ENCODE data around the gene IL4R.
"Not testable (repeated sequence)": the region's sequence is repeated elsewhere in the genome, so short reads cannot be mapped to it uniquely, and the experiment has no call there.

The IL4R gene

GRCh38 chr16:27326738-27327585, 13.2 kb downstream of the IL4R start:
- Mint-ChIP-seq H3K9me3 (ENCODE audit: low read depth) (no peaks in the 10 kb centered on the region), H3K4me3 (peak overlapping the region; percentile 76), H3K27ac (peak overlapping the region; percentile 92), H3K36me3 (peaks cover 19% of the 10 kb centered on the region), H3K4me1 (ENCODE audit: low read depth) (peaks cover 82% of the 10 kb centered on the region), H3K27me3 (no peaks in the 10 kb centered on the region)

DNA sequence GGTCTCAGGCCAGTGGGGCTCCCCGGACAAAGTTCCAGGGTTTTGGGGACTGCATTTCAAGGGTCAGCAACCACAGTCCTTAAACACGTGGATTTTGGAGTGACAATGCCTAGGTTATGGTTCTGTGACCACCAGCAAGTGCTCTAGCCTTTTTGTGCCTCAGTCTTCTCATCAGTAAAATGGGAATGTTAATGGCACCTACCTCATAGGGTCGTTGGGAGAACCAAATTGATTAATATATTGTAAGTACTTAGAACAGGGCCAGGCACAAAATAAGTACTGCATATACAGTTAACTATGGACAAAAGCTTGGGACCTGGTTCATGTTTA, 13.8 kb downstream of the IL4R start:
- H3K4me1 Mint-ChIP-seq (ENCODE audit: low read depth), result peaks cover 82% of the 10 kb centered on the region
- peak overlapping the region; percentile 76 for H3K4me3 Mint-ChIP-seq
- peak overlapping the region; percentile 92 for H3K27ac Mint-ChIP-seq
- H3K9me3 Mint-ChIP-seq (ENCODE audit: low read depth), result no peaks in the 10 kb centered on the region
- H3K27me3 Mint-ChIP-seq, result no peaks in the 10 kb centered on the region
- peaks cover 23% of the 10 kb centered on the region for H3K36me3 Mint-ChIP-seq

DNA sequence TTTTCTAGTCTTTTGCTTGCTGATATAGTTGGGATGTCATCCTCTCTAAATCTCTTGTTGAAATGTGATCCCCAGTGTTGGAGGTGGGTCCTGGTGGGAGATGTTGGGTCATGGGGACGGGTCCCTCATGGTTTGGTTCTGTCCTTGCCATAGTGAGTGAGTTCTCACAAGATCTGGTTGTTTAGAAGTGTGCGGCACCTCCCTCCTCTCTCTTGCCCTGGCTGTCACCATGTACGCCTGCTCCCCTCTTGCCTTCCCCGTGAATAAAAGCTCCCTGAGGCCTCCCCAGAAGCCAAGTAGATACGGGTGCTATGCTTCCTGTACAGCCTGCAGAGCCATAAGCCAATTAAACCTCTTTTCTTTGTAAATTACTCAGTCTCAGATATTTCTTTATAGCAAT, 15.2 kb downstream of the IL4R start:
- Mint-ChIP-seq H3K4me3 (peak overlapping the region; percentile 46), H3K27me3 (no peaks in the 10 kb centered on the region), H3K36me3 (peaks cover 25% of the 10 kb centered on the region), H3K9me3 (ENCODE audit: low read depth) (no peaks in the 10 kb centered on the region), H3K27ac (peak overlapping the region; percentile 93), H3K4me1 (ENCODE audit: low read depth) (peaks cover 72% of the 10 kb centered on the region)

DNA sequence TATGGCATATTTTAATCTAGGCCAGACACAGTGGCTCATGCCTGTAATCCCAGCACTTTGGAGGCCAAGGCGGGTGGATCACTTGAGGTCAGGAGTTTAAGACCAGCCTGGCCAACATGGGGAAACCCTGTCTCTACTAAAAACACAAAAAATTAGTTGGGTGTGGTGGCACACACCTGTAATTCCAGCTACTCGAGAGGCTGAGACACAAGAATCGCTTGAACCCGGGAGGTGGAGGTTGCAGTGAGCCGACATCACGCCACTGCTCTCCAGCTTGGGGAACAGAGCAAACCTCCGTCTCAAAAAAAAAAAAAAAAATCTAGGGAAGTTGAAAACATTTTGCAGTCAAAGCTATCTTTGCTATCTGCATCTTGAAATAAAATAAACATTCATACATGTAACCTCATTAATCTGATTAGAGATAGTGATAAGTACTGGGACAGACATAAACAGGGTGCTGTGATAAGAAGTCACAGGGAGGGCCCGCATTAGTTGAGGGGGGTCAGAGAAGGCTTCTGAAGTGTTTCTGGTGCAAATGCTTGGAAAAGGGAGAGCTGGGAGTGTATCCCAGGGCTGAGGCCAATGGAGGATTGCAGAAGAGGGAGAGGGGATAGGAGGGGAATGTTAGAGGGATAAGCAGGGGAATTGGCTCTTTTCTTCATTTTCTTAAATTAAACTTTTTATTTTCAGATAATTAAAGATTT, 15.8 kb downstream of the IL4R start:
- H3K27me3 Mint-ChIP-seq; H3K9me3 Mint-ChIP-seq (ENCODE audit: low read depth): not testable (repeated sequence)
- H3K36me3 Mint-ChIP-seq, result peaks cover 29% of the 10 kb centered on the region
- peak overlapping the region; percentile 93 for H3K27ac Mint-ChIP-seq
- H3K4me1 Mint-ChIP-seq (ENCODE audit: low read depth), result peaks cover 72% of the 10 kb centered on the region
- peak overlapping the region; percentile 52 for H3K4me3 Mint-ChIP-seq

- peaks cover 31% of the 10 kb centered on the region for H3K36me3 Mint-ChIP-seq
- H3K27me3 Mint-ChIP-seq, result no peaks in the 10 kb centered on the region
- H3K27ac Mint-ChIP-seq, result peak overlapping the region; percentile 93
- H3K4me3 Mint-ChIP-seq, result no peak overlapping the region
- H3K9me3 Mint-ChIP-seq (ENCODE audit: low read depth), result no peaks in the 10 kb centered on the region
- peaks cover 70% of the 10 kb centered on the region for H3K4me1 Mint-ChIP-seq (ENCODE audit: low read depth)
Observed at GRCh38 chr16:27330542-27330941, 16.8 kb downstream of the IL4R start.

DNA sequence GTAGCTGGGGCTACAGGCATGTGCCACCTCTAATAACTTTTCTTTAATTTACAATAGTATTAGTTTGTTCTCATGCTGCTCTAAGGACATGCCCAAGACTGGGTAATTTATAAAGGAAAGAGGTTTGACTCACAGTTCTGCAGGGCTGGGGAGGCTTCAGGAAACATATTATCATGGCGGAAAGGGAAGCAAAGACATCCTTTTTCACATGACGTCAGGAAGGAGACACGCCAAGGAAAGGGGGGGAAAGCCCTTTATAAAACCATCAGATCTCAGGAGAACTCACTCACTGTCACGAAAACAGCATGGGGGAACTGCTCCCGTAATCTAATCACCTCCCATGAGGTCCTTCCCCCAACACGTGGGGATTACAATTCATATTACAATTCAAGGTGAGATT, 18.3 kb downstream of the IL4R start:
- no peak overlapping the region for H3K4me3 Mint-ChIP-seq
- peak overlapping the region; percentile 46 for H3K27ac Mint-ChIP-seq
- H3K4me1 Mint-ChIP-seq (ENCODE audit: low read depth), result peaks cover 65% of the 10 kb centered on the region
- peaks cover 30% of the 10 kb centered on the region for H3K36me3 Mint-ChIP-seq
- no peaks in the 10 kb centered on the region for H3K27me3 Mint-ChIP-seq
- no peaks in the 10 kb centered on the region for H3K9me3 Mint-ChIP-seq (ENCODE audit: low read depth)

DNA sequence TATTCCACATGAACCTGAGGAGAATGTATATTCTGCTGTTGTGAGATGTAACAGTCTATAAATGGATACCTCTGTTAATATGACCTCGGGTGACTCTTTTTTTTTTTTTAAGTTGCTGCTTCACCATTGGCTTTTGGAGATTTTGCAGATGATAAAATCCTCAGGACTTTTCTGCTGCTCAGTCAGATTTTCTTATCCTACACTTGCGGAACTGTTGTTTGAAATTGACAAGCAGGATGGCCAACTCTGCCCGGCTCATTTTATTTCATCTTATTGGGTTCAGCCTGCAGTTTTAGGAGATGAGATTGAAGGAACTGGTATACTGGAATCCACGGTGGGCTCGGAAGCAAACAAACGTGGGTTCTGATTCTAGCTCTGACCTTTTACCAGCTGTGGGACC, 19.3 kb downstream of the IL4R start:
- Mint-ChIP-seq H3K4me3 (no peak overlapping the region), H3K9me3 (ENCODE audit: low read depth) (no peaks in the 10 kb centered on the region), H3K4me1 (ENCODE audit: low read depth) (peaks cover 59% of the 10 kb centered on the region), H3K27ac (peak overlapping the region; percentile 78), H3K27me3 (no peaks in the 10 kb centered on the region), H3K36me3 (peaks cover 30% of the 10 kb centered on the region)

GRCh38 chr16:27333549-27333948, 19.8 kb downstream of the IL4R start:
- Mint-ChIP-seq H3K27me3 (no peaks in the 10 kb centered on the region), H3K9me3 (ENCODE audit: low read depth) (no peaks in the 10 kb centered on the region), H3K27ac (no peak overlapping the region), H3K4me3 (no peak overlapping the region), H3K4me1 (ENCODE audit: low read depth) (peaks cover 60% of the 10 kb centered on the region), H3K36me3 (peaks cover 30% of the 10 kb centered on the region)

- Mint-ChIP-seq H3K9me3 (ENCODE audit: low read depth) (no peaks in the 10 kb centered on the region), H3K27ac (peak overlapping the region; percentile 90), H3K27me3 (no peaks in the 10 kb centered on the region), H3K4me3 (no peak overlapping the region), H3K36me3 (peaks cover 24% of the 10 kb centered on the region), H3K4me1 (ENCODE audit: low read depth) (peaks cover 54% of the 10 kb centered on the region)
Observed at GRCh38 chr16:27334192-27334764, 20.5 kb downstream of the IL4R start.

DNA sequence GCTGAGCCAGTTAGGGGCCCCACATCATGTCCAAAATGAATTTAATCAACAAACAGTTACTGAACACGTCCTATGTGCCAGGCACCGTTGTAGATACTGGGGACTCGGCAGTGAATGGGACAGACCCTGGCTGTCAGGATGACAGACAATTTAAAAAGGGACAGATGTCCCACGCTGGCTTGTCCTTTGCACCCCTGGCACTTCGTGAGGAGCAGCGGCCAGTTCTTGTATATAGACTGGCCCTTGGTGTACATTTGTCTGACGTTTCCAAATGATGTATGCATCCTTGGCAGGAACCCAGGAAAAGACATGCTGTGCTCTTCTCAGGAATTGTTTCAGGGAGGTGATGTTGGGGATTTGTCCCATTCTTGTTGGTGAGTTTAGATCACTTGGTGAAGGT, 21.1 kb downstream of the IL4R start:
- Mint-ChIP-seq H3K9me3 (ENCODE audit: low read depth) (no peaks in the 10 kb centered on the region), H3K27me3 (no peaks in the 10 kb centered on the region), H3K36me3 (peaks cover 21% of the 10 kb centered on the region), H3K4me3 (no peak overlapping the region), H3K4me1 (ENCODE audit: low read depth) (peaks cover 50% of the 10 kb centered on the region), H3K27ac (peak overlapping the region; percentile 55)

GRCh38 chr16:27335349-27336053, 21.7 kb downstream of the IL4R start:
- peaks cover 19% of the 10 kb centered on the region for H3K36me3 Mint-ChIP-seq
- no peaks in the 10 kb centered on the region for H3K9me3 Mint-ChIP-seq (ENCODE audit: low read depth)
- peaks cover 47% of the 10 kb centered on the region for H3K4me1 Mint-ChIP-seq (ENCODE audit: low read depth)
- peak overlapping the region; percentile 55 for H3K27ac Mint-ChIP-seq
- H3K4me3 Mint-ChIP-seq, result no peak overlapping the region
- H3K27me3 Mint-ChIP-seq, result no peaks in the 10 kb centered on the region

DNA sequence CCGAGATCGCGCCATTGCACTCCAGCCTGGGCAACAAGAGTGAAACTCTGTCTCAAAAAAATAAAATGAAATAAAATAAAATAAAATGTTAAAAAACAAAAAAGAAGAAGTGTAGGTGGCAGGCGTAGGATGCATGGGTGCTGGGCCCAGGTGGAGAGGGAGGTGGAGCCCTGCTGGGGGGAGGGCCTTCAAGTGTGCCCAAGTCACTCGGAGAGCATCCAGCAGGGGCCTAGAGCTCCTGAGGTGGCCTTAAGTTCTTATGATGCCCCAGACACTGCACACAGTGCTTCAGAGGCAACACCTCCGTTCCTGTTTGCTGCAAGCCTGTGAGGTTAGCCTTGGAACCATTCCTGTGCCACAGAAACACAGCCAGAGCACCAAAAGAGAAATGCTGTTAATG, 23.2 kb downstream of the IL4R start:
- Mint-ChIP-seq H3K27me3 (no peaks in the 10 kb centered on the region), H3K4me1 (ENCODE audit: low read depth) (peaks cover 44% of the 10 kb centered on the region), H3K27ac (peak overlapping the region; percentile 74), H3K36me3 (peaks cover 22% of the 10 kb centered on the region), H3K9me3 (ENCODE audit: low read depth) (no peaks in the 10 kb centered on the region), H3K4me3 (no peak overlapping the region)

DNA sequence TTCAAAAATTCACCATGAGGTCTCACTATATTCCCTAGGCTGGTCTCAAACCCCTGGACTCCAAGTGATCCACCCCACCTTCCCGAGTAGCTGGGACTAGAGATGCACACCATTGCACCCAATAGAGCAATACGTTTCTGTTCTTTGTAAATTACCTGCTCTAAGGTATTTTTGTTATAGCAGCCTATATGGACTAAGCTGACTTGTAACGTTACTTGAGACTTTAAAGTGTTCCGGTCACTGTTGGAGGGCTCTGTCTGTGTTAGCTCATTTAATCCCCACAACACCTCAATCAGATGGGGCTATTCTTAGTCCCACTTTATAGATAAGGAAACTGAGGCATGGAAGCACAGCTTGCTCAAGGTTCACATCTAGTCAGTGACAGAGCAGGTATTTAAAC, 25.4 kb downstream of the IL4R start:
- H3K4me3 Mint-ChIP-seq, result no peak overlapping the region
- no peaks in the 10 kb centered on the region for H3K9me3 Mint-ChIP-seq (ENCODE audit: low read depth)
- H3K27ac Mint-ChIP-seq, result peak overlapping the region; percentile 6
- H3K4me1 Mint-ChIP-seq (ENCODE audit: low read depth), result peaks cover 38% of the 10 kb centered on the region
- peaks cover 19% of the 10 kb centered on the region for H3K36me3 Mint-ChIP-seq
- H3K27me3 Mint-ChIP-seq, result no peaks in the 10 kb centered on the region

GRCh38 chr16:27340654-27341053, 26.9 kb downstream of the IL4R start:
- Mint-ChIP-seq H3K4me1 (ENCODE audit: low read depth) (peaks cover 28% of the 10 kb centered on the region), H3K27ac (peak overlapping the region; percentile 64), H3K36me3 (peaks cover 13% of the 10 kb centered on the region), H3K27me3 (no peaks in the 10 kb centered on the region), H3K9me3 (ENCODE audit: low read depth) (no peaks in the 10 kb centered on the region), H3K4me3 (no peak overlapping the region)

GRCh38 chr16:27341549-27341948, 27.8 kb downstream of the IL4R start:
- H3K36me3 Mint-ChIP-seq, result peaks cover 11% of the 10 kb centered on the region
- no peak overlapping the region for H3K4me3 Mint-ChIP-seq
- no peaks in the 10 kb centered on the region for H3K9me3 Mint-ChIP-seq (ENCODE audit: low read depth)
- H3K4me1 Mint-ChIP-seq (ENCODE audit: low read depth), result peaks cover 20% of the 10 kb centered on the region
- no peaks in the 10 kb centered on the region for H3K27me3 Mint-ChIP-seq
- no peak overlapping the region for H3K27ac Mint-ChIP-seq
